B cell (primary cell): ENCODE data around the gene CCNF. TPM values are rescaled to one million over a fixed set of nuclear protein-coding genes. Genes with fewer than 3 reads are reported as not detected.

Experiments
- ATAC-seq: fragments of 200-7000 bp; cut with Tn5 transposase; one replicate; pipeline ENCODE4 v1.10.0; 2021; ENCODE audit warnings: low read depth, mild to moderate bottlenecking, moderate number of reproducible peaks, moderate library complexity
- CTCF ChIA-PET: fragments of 350-600 bp; sonication (Branson Sonifier 250); formaldehyde crosslinking; loops from one replicate; lab custom pipeline; 2021; ENCODE audit warnings: antibody characterized with exemption, inconsistent platforms; lab: Charles Lee
- POLR2A ChIA-PET: fragments of 350-600 bp; sonication (Branson Sonifier 250); formaldehyde crosslinking; loops from one replicate; lab custom pipeline; 2021; ENCODE audit warnings: antibody characterized with exemption; lab: Charles Lee
- DNase-seq: peaks from one replicate; pipeline ENCODE4 v3.0.0; 2013
- H2AFZ ChIP-seq: 2 replicates; pipeline ENCODE4 v1.6.1; 2012; ENCODE audit warnings: mild to moderate bottlenecking, low read depth, low read length; ENCODE audit not compliant: insufficient read depth, poor library complexity, severe bottlenecking
- H3K27ac ChIP-seq, 2 donors: 1 replicate in 1 of 2; 2 replicates in 1 of 2; pipeline ENCODE4 v1.5.1; 2012 to 2013; ENCODE audit warnings: low read length in 2 of 2, mild to moderate bottlenecking in 2 of 2, moderate library complexity in 1 of 2
- H3K27me3 ChIP-seq, 4 experiments: fragments of 200-600 bp in 1 of 4; sonication (generic) in 1 of 4; replicated peaks in 1 of 4; 1 replicate in 2 of 4; 2 replicates in 2 of 4; pipeline versions ENCODE4 v1.6.1 to v1.7.0; 2013 to 2016; ENCODE audit warnings: low read length in 3 of 4, mild to moderate bottlenecking in 2 of 4, mixed read lengths in 1 of 4, moderate library complexity in 1 of 4; ENCODE audit not compliant: insufficient read depth in 4 of 4, control insufficient read depth in 3 of 4; ENCODE audit errors: control extremely low read depth in 1 of 4
- H3K36me3 ChIP-seq, 2 experiments: replicated peaks in 1 of 2; 1 replicate in 1 of 2; 2 replicates in 1 of 2; pipeline versions ENCODE4 v1.6.1 to v1.7.1; 2013; ENCODE audit warnings: low read length in 1 of 2; ENCODE audit not compliant: insufficient read depth in 2 of 2, control insufficient read depth in 1 of 2; ENCODE audit errors: control extremely low read depth in 1 of 2, extremely low read depth in 1 of 2
- H3K4me1 ChIP-seq, 2 donors: fragments of 200-600 bp in 1 of 2; sonication (generic) in 1 of 2; 1 replicate in 1 of 2; 2 replicates in 1 of 2; pipeline versions ENCODE4 v1.5.1 to v1.6.1; 2013 to 2017; ENCODE audit warnings: low read length in 2 of 2; ENCODE audit not compliant: control insufficient read depth in 2 of 2, insufficient read depth in 2 of 2
- H3K4me2 ChIP-seq: replicated peaks from 2 replicates; pipeline ENCODE3; 2012; ENCODE audit warnings: mild to moderate bottlenecking, low read depth, low read length; ENCODE audit not compliant: poor library complexity, severe bottlenecking
- H3K4me3 ChIP-seq, 5 experiments: fragments of 200-600 bp in 1 of 5; sonication (generic) in 1 of 5; 1 replicate in 3 of 5; 2 replicates in 2 of 5; pipeline versions ENCODE4 v1.5.1 to v1.7.0; 2011 to 2016; ENCODE audit warnings: low read length in 4 of 5, mild to moderate bottlenecking in 4 of 5, low read depth in 2 of 5, control low read depth in 1 of 5, moderate library complexity in 1 of 5; ENCODE audit not compliant: insufficient read depth in 1 of 5; ENCODE audit errors: control extremely low read depth in 1 of 5, extremely low read depth in 1 of 5
- H3K79me2 ChIP-seq: fragments of 200-600 bp; sonication (generic); one replicate; pipeline ENCODE4 v1.6.0; 2016; ENCODE audit warnings: low read length; ENCODE audit not compliant: control insufficient read depth, insufficient read depth
- H3K9ac ChIP-seq: fragments of 200-600 bp; sonication (generic); 2 replicates; pipeline ENCODE4 v1.6.1; 2017; ENCODE audit warnings: mild to moderate bottlenecking, low read length, moderate library complexity
- H3K9me3 ChIP-seq, 3 donors: one replicate each; pipeline versions ENCODE4 v1.6.1 to v1.7.1; 2013; ENCODE audit warnings: low read length in 2 of 3; ENCODE audit not compliant: control insufficient read depth in 2 of 3, insufficient read depth in 1 of 3; ENCODE audit errors: control extremely low read depth in 1 of 3
- H4K20me1 ChIP-seq: 2 replicates; pipeline ENCODE4 v1.6.0; 2012; ENCODE audit warnings: mild to moderate bottlenecking, low read length; ENCODE audit not compliant: insufficient read depth, control insufficient read depth, poor library complexity, severe bottlenecking
- H3K27ac Mint-ChIP-seq: one replicate; pipeline ENCODE4 v1.8.0; 2021; ENCODE audit warnings: mixed read lengths
- H3K27me3 Mint-ChIP-seq: one replicate; pipeline ENCODE4 v1.8.0; 2021; ENCODE audit warnings: mixed read lengths
- H3K4me1 Mint-ChIP-seq: one replicate; pipeline ENCODE4 v1.8.0; 2021; ENCODE audit warnings: mixed read lengths
- H3K4me3 Mint-ChIP-seq: one replicate; pipeline ENCODE4 v1.8.0; 2021; ENCODE audit warnings: mixed read lengths
- H3K9me3 Mint-ChIP-seq: one replicate; pipeline ENCODE4 v1.8.0; 2022; ENCODE audit warnings: mixed read lengths; ENCODE audit not compliant: insufficient read depth
- CTCF ChIP-seq: fragments of 200-600 bp; IDR thresholded peaks from one replicate; pipeline ENCODE4 v1.8.0; 2022; ENCODE audit warnings: antibody characterized with exemption, mild to moderate bottlenecking
- EZH2 ChIP-seq: IDR thresholded peaks from 2 replicates; pipeline ENCODE4 v1.6.1; 2012; ENCODE audit warnings: borderline replicate concordance, low read depth, mild to moderate bottlenecking, moderate library complexity, low read length; ENCODE audit not compliant: insufficient read depth, poor library complexity, severe bottlenecking
- WGBS: methylation state at CpG from one replicate; pipeline ENCODE4 v1.1.5; 2013; ENCODE audit warnings: missing lambda C conversion rate; ENCODE audit not compliant: insufficient coverage; 5-methylcytosine and 5-hydroxymethylcytosine counted together
- intact Hi-C: fragments of 100-400 bp; cut with micrococcal nuclease; formaldehyde crosslinking; loops from one replicate; pipeline ENCODE4 v1.10.0; 2022
- polyA plus RNA-seq: library from polyadenylated mRNA; depleted of rRNA; stranded (reverse); fragments of >200 nt; gene quantifications from 2 replicates; pipeline ENCODE4 v1.2.3, GENCODE V29; 2012
- total RNA-seq, 2 donors: library from RNA; stranded (reverse); fragments of 120-200 nt in 1 of 2; gene quantifications; 1 replicate in 1 of 2; 2 replicates in 1 of 2; pipeline versions ENCODE4 v1.2.3 to v1.2.4, GENCODE V29; 2013 to 2022

CCNF gene
- total and polyA plus RNA-seq, 2 donors (not counting 1 experiment from before 2014, with no cell fraction given) = 3.2 to 5.3 TPM

GRCh38 chr16:2388875-2389433, 40.3 kb upstream of the CCNF start:
- intact Hi-C loops = no loop called here
- DNase-seq = no peak
- Mint-ChIP-seq H3K9me3 (peaks cover 3% of the 10 kb centered on the region), H3K4me1 (no peaks in the 10 kb centered on the region), H3K27me3 (peaks cover 19% of the 10 kb centered on the region), H3K27ac (no peak overlapping the region), H3K4me3 (no peak overlapping the region)
- POLR2A ChIA-PET = no interaction called here
- no peak for ATAC-seq
- H3K4me2 ChIP-seq = no peak overlapping the region
- no peak overlapping the region for H2AFZ ChIP-seq
- CTCF ChIA-PET = no interaction called here
- H3K36me3 ChIP-seq = no peaks in the 10 kb centered on the region
- no peaks in the 10 kb centered on the region for H3K4me1 ChIP-seq
- no peak overlapping the region for H3K27ac ChIP-seq
- no peak overlapping the region for H3K9ac ChIP-seq
- H3K4me3 ChIP-seq = no peak overlapping the region
- H3K9me3 ChIP-seq = peaks cover 0 to 9% (median 1%) of the 10 kb centered on the region in 3 donors
- no peak for TF ChIP-seq CTCF
- no peak for TF ChIP-seq EZH2
- no peaks in the 10 kb centered on the region for H4K20me1 ChIP-seq
- WGBS = 81% methylated on average over 2 of the region's 2 CpGs
- H3K27me3 ChIP-seq = peaks cover 0 to 5% (median 2%) of the 10 kb centered on the region in 4 experiments
- H3K79me2 ChIP-seq = no peaks in the 10 kb centered on the region

- no peak overlapping the region for H3K9ac ChIP-seq
- no peak overlapping the region for H3K27ac ChIP-seq
- Mint-ChIP-seq H3K4me3 (no peak overlapping the region), H3K27ac (no peak overlapping the region), H3K9me3 (peaks cover 3% of the 10 kb centered on the region), H3K4me1 (no peaks in the 10 kb centered on the region), H3K27me3 (peaks cover 12% of the 10 kb centered on the region)
- H3K9me3 ChIP-seq = peaks cover 0 to 9% (median 1%) of the 10 kb centered on the region in 3 donors
- TF ChIP-seq EZH2 (no peak), CTCF (no peak)
- peaks cover 0 to 4% (median 0%) of the 10 kb centered on the region in 4 experiments for H3K27me3 ChIP-seq
- H3K36me3 ChIP-seq = no peaks in the 10 kb centered on the region
- H2AFZ ChIP-seq = no peak overlapping the region
- no peak overlapping the region for H3K4me2 ChIP-seq
- ATAC-seq (no peak), DNase-seq (no peak)
- ChIA-PET CTCF (no interaction called here), POLR2A (no interaction called here)
- intact Hi-C loops = no loop called here
- no peaks in the 10 kb centered on the region for H3K4me1 ChIP-seq
- H3K79me2 ChIP-seq = no peaks in the 10 kb centered on the region
- H3K4me3 ChIP-seq = no peak overlapping the region
- no peaks in the 10 kb centered on the region for H4K20me1 ChIP-seq
Measured at GRCh38 chr16:2392025-2392424, 37.2 kb upstream of the CCNF start.
